Activated CD8-positive, alpha-beta memory T cell treated with anti-CD3 and anti-CD28 coated beads, Interleukin-2, amount 10 ng/mL, durations not matched to agents 7 days and 5 days (primary cell): Measurements from ENCODE around the gene DNAH10. TPM values are rescaled to one million over a fixed set of nuclear protein-coding genes. Genes with fewer than 3 reads are reported as not detected.
A peak's percentile ranks its signal among the peaks of the same experiment; 100 is the strongest.

Experiments
- ATAC-seq: fragments of 150-1000 bp; cut with Tn5 transposase; one replicate; pipeline ENCODE4 v1.10.0; 2021; ENCODE audit warnings: moderate library complexity
- CTCF ChIA-PET: fragments of 350-600 bp; sonication (Branson Sonifier 250); formaldehyde crosslinking; loops from one replicate; lab custom pipeline; 2021; ENCODE audit warnings: antibody characterized with exemption; lab: Charles Lee
- DNase-seq: peaks from one replicate; pipeline ENCODE4 v3.0.0-alpha.2; 2020
- H3K27ac Mint-ChIP-seq: one replicate; pipeline ENCODE4 v1.8.0; 2021; ENCODE audit warnings: mild to moderate bottlenecking, mixed read lengths
- H3K27me3 Mint-ChIP-seq: one replicate; pipeline ENCODE4 v1.8.0; 2021; ENCODE audit warnings: mixed read lengths
- H3K36me3 Mint-ChIP-seq: one replicate; pipeline ENCODE4 v1.8.0; 2021; ENCODE audit warnings: mild to moderate bottlenecking, mixed read lengths
- H3K4me1 Mint-ChIP-seq: one replicate; pipeline ENCODE4 v1.8.0; 2021; ENCODE audit warnings: mixed read lengths
- H3K4me3 Mint-ChIP-seq: one replicate; pipeline ENCODE4 v1.8.0; 2021; ENCODE audit warnings: mild to moderate bottlenecking, moderate library complexity, mixed read lengths
- H3K9me3 Mint-ChIP-seq: one replicate; pipeline ENCODE4 v1.8.0; 2022; ENCODE audit warnings: low read depth, mixed read lengths
- total RNA-seq, 2 experiments: library from RNA; stranded (reverse); gene quantifications; one replicate each; pipeline ENCODE4 v1.2.3, GENCODE V29; 2021

Gene DNAH10
- total RNA-seq, 2 experiments from 2014 or later, result 0.05 to 0.76 TPM

DNA sequence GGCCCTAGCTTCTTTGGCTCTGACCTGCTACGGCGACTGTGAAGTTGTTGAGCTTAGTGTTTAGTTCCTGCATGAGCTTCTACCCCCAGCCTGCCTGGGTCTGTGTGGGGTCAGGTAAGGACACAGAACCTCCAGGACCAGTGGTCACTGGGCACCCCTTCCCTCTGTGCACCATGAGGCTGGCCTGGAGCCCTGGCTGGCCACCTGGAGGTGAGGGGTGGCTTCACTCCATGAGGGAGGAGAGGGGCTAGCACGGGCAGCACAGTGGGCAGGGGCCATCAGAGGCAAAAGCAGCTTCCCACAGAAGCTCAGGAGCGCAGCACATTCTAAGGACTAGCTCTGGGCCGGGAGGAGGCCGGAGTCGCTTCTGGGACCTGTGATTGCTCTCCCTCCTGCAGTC, 173.9 kb downstream of the DNAH10 start:
- Mint-ChIP-seq H3K36me3 (peaks cover 3% of the 10 kb centered on the region), H3K27me3 (peaks cover 18% of the 10 kb centered on the region), H3K27ac (no peak overlapping the region), H3K9me3 (no peaks in the 10 kb centered on the region), H3K4me3 (no peak overlapping the region), H3K4me1 (peaks cover 35% of the 10 kb centered on the region)
- CTCF ChIA-PET, result no interaction called here
- no peak for DNase-seq
- ATAC-seq, result no peak

GRCh38 chr12:123936471-123936870, 174.4 kb downstream of the DNAH10 start:
- peak overlapping the region; percentile 61 for H3K27ac Mint-ChIP-seq
- H3K36me3 Mint-ChIP-seq, result peaks cover 4% of the 10 kb centered on the region
- ATAC-seq (no peak), DNase-seq (no peak)
- H3K4me3 Mint-ChIP-seq, result no peak overlapping the region
- peaks cover 15% of the 10 kb centered on the region for H3K27me3 Mint-ChIP-seq
- CTCF ChIA-PET, result no interaction called here
- H3K4me1 Mint-ChIP-seq, result peaks cover 35% of the 10 kb centered on the region
- H3K9me3 Mint-ChIP-seq, result no peaks in the 10 kb centered on the region

- CTCF ChIA-PET, result interaction anchor here (0.9 to 1.3 kb wide), 2 partner anchors 10 to 32 kb away, joined by 3 to 7 read pairs; no protein-coding TSS in a partner anchor
- Mint-ChIP-seq H3K36me3 (peaks cover 6% of the 10 kb centered on the region), H3K27me3 (peaks cover 8% of the 10 kb centered on the region), H3K9me3 (no peaks in the 10 kb centered on the region), H3K4me3 (peak overlapping the region; percentile 65), H3K27ac (peak overlapping the region; percentile 88), H3K4me1 (peaks cover 29% of the 10 kb centered on the region)
- ATAC-seq, result no peak
- no peak for DNase-seq
These were observed 175.0 kb downstream of the DNAH10 start for GRCh38 chr12:123936956-123937706.

GRCh38 chr12:123937707-123938591, 175.8 kb downstream of the DNAH10 start:
- Mint-ChIP-seq H3K4me3 (peak overlapping the region; percentile 65), H3K9me3 (no peaks in the 10 kb centered on the region), H3K27me3 (peaks cover 3% of the 10 kb centered on the region), H3K36me3 (peaks cover 8% of the 10 kb centered on the region), H3K27ac (peak overlapping the region; percentile 88), H3K4me1 (peaks cover 22% of the 10 kb centered on the region)
- CTCF ChIA-PET, result interaction anchor here (0.9 to 1.9 kb wide), 9 partner anchors 9 to 60 kb away, joined by 3 to 7 read pairs (median 3); partner anchors contain the start of genes CCDC92 and ZNF664
- DNase-seq (peak; percentile 79), ATAC-seq (peak; percentile 93)

GRCh38 chr12:123938679-123939480, 176.8 kb downstream of the DNAH10 start:
- CTCF ChIA-PET, result interaction anchor here (1.0 to 1.9 kb wide), 7 partner anchors 10 to 59 kb away, joined by 3 to 7 read pairs (median 3); partner anchors contain the start of genes CCDC92 and ZNF664
- Mint-ChIP-seq H3K36me3 (peaks cover 8% of the 10 kb centered on the region), H3K9me3 (no peaks in the 10 kb centered on the region), H3K27me3 (no peaks in the 10 kb centered on the region), H3K4me1 (peaks cover 22% of the 10 kb centered on the region), H3K27ac (peak overlapping the region; percentile 88), H3K4me3 (peak overlapping the region; percentile 65)
- DNase-seq, result no peak
- peak; percentile 18 for ATAC-seq

GRCh38 chr12:123939716-123940626, 177.9 kb downstream of the DNAH10 start:
- peaks cover 8% of the 10 kb centered on the region for H3K36me3 Mint-ChIP-seq
- H3K27me3 Mint-ChIP-seq, result no peaks in the 10 kb centered on the region
- peaks cover 21% of the 10 kb centered on the region for H3K4me1 Mint-ChIP-seq
- no peak overlapping the region for H3K4me3 Mint-ChIP-seq
- CTCF ChIA-PET, result interaction anchor here (1.3 to 1.9 kb wide), 4 partner anchors 11 to 58 kb away, joined by 3 to 7 read pairs (median 4); no protein-coding TSS in a partner anchor
- ATAC-seq, result no peak
- no peak overlapping the region for H3K27ac Mint-ChIP-seq
- no peak for DNase-seq
- H3K9me3 Mint-ChIP-seq, result no peaks in the 10 kb centered on the region

DNA sequence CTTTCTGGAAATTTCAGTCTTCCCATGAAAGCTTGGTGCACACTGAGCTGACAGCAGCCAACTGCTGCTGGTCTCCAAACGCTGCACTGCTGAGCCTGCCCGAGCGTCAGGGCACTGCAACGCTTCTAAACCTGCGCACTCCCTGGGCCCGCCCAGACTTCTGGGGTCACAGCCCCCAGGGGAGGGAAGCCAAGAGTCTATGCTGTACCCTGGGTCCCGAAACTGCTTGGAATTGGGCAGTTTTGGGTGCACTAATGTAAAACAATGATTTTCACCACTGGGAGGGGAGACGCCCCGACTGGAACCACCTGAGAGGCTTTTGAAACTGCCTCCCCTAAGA, 178.5 kb downstream of the DNAH10 start:
- CTCF ChIA-PET, result interaction anchor here (1.8 kb wide), 1 partner anchor 35 kb away, joined by 4 read pairs; no protein-coding TSS in a partner anchor

GRCh38 chr12:123941000-123941399, 178.9 kb downstream of the DNAH10 start:
- Mint-ChIP-seq H3K27ac (no peak overlapping the region), H3K9me3 (no peaks in the 10 kb centered on the region), H3K4me3 (no peak overlapping the region), H3K4me1 (peaks cover 21% of the 10 kb centered on the region), H3K36me3 (peaks cover 8% of the 10 kb centered on the region), H3K27me3 (no peaks in the 10 kb centered on the region)
- ATAC-seq (no peak), DNase-seq (no peak)
- CTCF ChIA-PET, result interaction anchor here (0.6 to 1.8 kb wide), 3 partner anchors 36 to 103 kb away, joined by 3 to 4 read pairs (median 3); no protein-coding TSS in a partner anchor

More for the DNA sequence above, 178.5 kb downstream of the DNAH10 start:
- H3K4me1 Mint-ChIP-seq, result peaks cover 21% of the 10 kb centered on the region
- H3K4me3 Mint-ChIP-seq, result no peak overlapping the region
- H3K27ac Mint-ChIP-seq, result no peak overlapping the region
- ATAC-seq (no peak), DNase-seq (no peak)
- H3K36me3 Mint-ChIP-seq, result peaks cover 8% of the 10 kb centered on the region
- no peaks in the 10 kb centered on the region for H3K27me3 Mint-ChIP-seq
- no peaks in the 10 kb centered on the region for H3K9me3 Mint-ChIP-seq

DNA sequence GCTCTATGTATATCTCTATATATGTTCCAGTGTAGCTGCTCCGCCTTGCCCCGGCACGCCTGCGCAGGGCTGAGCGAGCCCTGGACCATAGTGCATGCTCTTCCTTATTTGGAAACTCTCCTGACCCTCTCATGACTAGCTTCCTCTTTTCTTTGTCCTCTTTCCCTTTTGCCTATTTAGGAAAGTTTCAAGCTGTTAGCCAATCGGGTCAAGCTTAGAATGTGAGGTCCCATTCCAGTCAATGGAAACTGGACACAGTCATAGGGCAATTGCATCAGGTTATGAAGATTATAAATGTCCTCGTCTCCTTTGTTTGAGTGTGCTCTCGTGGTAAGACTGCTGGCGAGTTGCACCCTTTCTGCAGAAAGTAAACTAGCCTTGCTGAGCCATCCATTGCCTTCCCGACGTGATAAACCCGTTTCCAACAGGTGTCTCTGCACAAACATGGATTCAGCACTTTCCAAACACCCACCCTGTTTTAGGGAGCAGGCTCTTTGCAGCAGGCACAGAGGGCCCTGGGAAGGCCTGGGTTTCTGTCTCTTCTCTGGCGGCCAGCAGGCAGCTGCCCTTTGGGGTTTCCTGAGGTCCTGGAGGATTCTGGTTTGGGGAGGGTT, 179.6 kb downstream of the DNAH10 start:
- Mint-ChIP-seq H3K27ac (no peak overlapping the region), H3K27me3 (no peaks in the 10 kb centered on the region), H3K4me3 (no peak overlapping the region), H3K4me1 (peaks cover 19% of the 10 kb centered on the region), H3K9me3 (no peaks in the 10 kb centered on the region), H3K36me3 (peaks cover 8% of the 10 kb centered on the region)
- ATAC-seq (no peak), DNase-seq (no peak)
- CTCF ChIA-PET, result interaction anchor here (0.6 to 1.8 kb wide), 3 partner anchors 36 to 103 kb away, joined by 3 to 4 read pairs (median 3); no protein-coding TSS in a partner anchor

DNA sequence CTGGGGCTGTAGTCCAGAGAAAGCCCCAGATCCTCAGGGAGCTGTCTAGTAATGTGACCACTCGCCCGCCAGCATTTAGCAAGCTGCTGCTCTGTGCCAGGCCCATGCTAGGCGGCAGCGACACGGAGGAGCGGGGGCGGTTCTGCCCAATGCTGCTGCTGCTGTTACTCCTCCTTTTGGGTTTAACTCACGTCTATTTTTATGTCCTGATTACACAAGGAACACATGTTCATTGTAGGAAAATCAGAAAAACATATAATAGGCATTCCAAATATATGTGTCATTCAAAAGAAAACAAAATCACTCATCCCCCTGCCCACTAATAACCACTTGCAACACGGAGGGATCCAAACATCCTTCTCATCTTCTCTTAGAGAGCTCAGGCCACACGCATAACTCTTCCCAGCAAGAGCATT, 180.1 kb downstream of the DNAH10 start:
- DNase-seq (no peak), ATAC-seq (no peak)
- peaks cover 19% of the 10 kb centered on the region for H3K4me1 Mint-ChIP-seq
- H3K27ac Mint-ChIP-seq, result no peak overlapping the region
- no peaks in the 10 kb centered on the region for H3K9me3 Mint-ChIP-seq
- no peaks in the 10 kb centered on the region for H3K27me3 Mint-ChIP-seq
- CTCF ChIA-PET, result no interaction called here
- peaks cover 8% of the 10 kb centered on the region for H3K36me3 Mint-ChIP-seq
- no peak overlapping the region for H3K4me3 Mint-ChIP-seq

GRCh38 chr12:123942911-123943648, 181.0 kb downstream of the DNAH10 start:
- H3K36me3 Mint-ChIP-seq, result peaks cover 5% of the 10 kb centered on the region
- CTCF ChIA-PET, result no interaction called here
- peaks cover 12% of the 10 kb centered on the region for H3K4me1 Mint-ChIP-seq
- H3K4me3 Mint-ChIP-seq, result no peak overlapping the region
- no peaks in the 10 kb centered on the region for H3K9me3 Mint-ChIP-seq
- ATAC-seq, result no peak
- no peaks in the 10 kb centered on the region for H3K27me3 Mint-ChIP-seq
- H3K27ac Mint-ChIP-seq, result no peak overlapping the region
- DNase-seq, result no peak
